Mesothelial cell of epicardium (in vitro differentiated cells): ENCODE measurements around the gene EML6. TPM values are rescaled to one million over a fixed set of nuclear protein-coding genes. Genes with fewer than 3 reads are reported as not detected.

Experiments
- DNase-seq, 2 experiments: peaks; one replicate each; pipeline ENCODE4 v3.0.0; 2021; ENCODE audit warnings: low spot score in 2 of 2; ENCODE audit not compliant: unreplicated experiment in 2 of 2
- H3K27ac Mint-ChIP-seq: 2 replicates; pipeline ENCODE4 v1.8.0; 2021; ENCODE audit warnings: mixed read lengths
- H3K27me3 Mint-ChIP-seq: 2 replicates; pipeline ENCODE4 v1.8.0; 2021; ENCODE audit warnings: low read depth, mixed read lengths
- H3K36me3 Mint-ChIP-seq: 2 replicates; pipeline ENCODE4 v1.8.0; 2021; ENCODE audit warnings: mixed read lengths
- H3K4me1 Mint-ChIP-seq: 2 replicates; pipeline ENCODE4 v1.8.0; 2021; ENCODE audit warnings: mixed read lengths
- H3K4me3 Mint-ChIP-seq: 2 replicates; pipeline ENCODE4 v1.8.0; 2021; ENCODE audit warnings: mild to moderate bottlenecking, moderate library complexity, mixed read lengths
- H3K9me3 Mint-ChIP-seq: 2 replicates; pipeline ENCODE4 v1.8.0; 2021; ENCODE audit warnings: mixed read lengths
- CTCF ChIP-seq: fragments of 200-600 bp; sonication (generic); IDR thresholded peaks from one replicate; pipeline ENCODE4 v1.5.0; 2021; ENCODE audit warnings: antibody characterized with exemption; ENCODE audit not compliant: unreplicated experiment
- total RNA-seq: library from RNA; stranded (reverse); gene quantifications from 3 replicates; pipeline ENCODE4 v1.2.1, GENCODE V29; 2021

The EML6 gene
- total RNA-seq, 1 donor from 2014 or later: 2.3 TPM

GRCh38 chr2:54864096-54864495 is 140.6 kb downstream of the EML6 start:
- Mint-ChIP-seq H3K27ac (no peak overlapping the region), H3K27me3 (no peaks in the 10 kb centered on the region), H3K4me3 (no peak overlapping the region), H3K4me1 (peaks cover 14% of the 10 kb centered on the region), H3K9me3 (peaks cover 5% of the 10 kb centered on the region), H3K36me3 (peaks cover 2% of the 10 kb centered on the region)
- TF ChIP-seq CTCF: no peak
- no peak for DNase-seq

GRCh38 chr2:54864727-54865126 is 141.3 kb downstream of the EML6 start:
- Mint-ChIP-seq H3K9me3 (peaks cover 5% of the 10 kb centered on the region), H3K27ac (no peak overlapping the region), H3K36me3 (peaks cover 2% of the 10 kb centered on the region), H3K4me1 (peaks cover 10% of the 10 kb centered on the region), H3K4me3 (no peak overlapping the region), H3K27me3 (no peaks in the 10 kb centered on the region)
- DNase-seq: no peak
- no peak for TF ChIP-seq CTCF

GRCh38 chr2:54866179-54866578 is 142.7 kb downstream of the EML6 start:
- peaks cover 10% of the 10 kb centered on the region for H3K4me1 Mint-ChIP-seq
- DNase-seq: no peak
- peaks cover 5% of the 10 kb centered on the region for H3K9me3 Mint-ChIP-seq

DNA sequence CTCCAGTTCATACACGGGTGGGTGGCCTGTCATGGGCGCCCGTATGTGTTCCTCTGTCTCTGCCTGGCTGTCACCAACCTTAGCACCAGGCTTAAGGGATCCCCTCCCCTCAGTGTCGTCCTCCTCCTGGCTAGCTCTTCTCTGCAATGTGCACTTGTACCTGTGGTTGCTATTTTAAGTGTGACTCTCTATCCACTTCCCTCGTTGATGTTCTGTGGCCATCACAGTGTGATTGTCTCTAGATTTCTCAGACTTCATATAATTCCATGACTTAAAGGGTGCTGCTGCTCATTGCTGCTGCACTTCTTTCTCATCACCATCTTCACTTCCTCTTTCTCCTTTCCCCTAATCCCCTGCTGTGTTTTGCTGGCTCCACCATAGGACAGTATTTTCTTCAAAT is 143.4 kb downstream of the EML6 start:
- no peak for DNase-seq
- TF ChIP-seq CTCF: no peak
- Mint-ChIP-seq H3K27me3 (no peaks in the 10 kb centered on the region), H3K4me3 (no peak overlapping the region), H3K4me1 (peaks cover 10% of the 10 kb centered on the region), H3K36me3 (no peaks in the 10 kb centered on the region), H3K27ac (no peak overlapping the region), H3K9me3 (peaks cover 5% of the 10 kb centered on the region)

More at GRCh38 chr2:54866179-54866578, 142.7 kb downstream of the EML6 start:
- no peak overlapping the region for H3K27ac Mint-ChIP-seq
- no peaks in the 10 kb centered on the region for H3K27me3 Mint-ChIP-seq
- peaks cover 2% of the 10 kb centered on the region for H3K36me3 Mint-ChIP-seq
- no peak for TF ChIP-seq CTCF
- no peak overlapping the region for H3K4me3 Mint-ChIP-seq

DNA sequence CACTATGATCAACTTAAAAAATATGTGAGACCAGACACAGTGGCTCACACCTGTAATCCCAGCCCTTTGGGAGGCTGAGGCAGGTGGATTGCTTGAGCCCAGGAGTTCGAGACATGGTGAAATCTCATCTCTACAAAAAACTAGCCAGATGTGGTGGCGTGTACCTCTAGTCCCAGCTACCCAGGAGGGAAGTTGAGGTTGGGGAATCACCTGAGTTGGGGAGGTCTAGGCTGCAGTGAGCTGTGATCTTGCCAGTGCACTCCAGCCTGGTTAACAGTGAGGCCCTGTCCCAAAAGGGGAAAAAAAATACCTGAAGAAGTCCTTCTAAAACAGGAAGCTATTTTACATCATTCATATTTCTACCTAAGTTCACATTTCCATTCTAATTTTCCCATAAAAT is 144.0 kb downstream of the EML6 start:
- H3K27ac Mint-ChIP-seq: no peak overlapping the region
- no peaks in the 10 kb centered on the region for H3K27me3 Mint-ChIP-seq
- no peaks in the 10 kb centered on the region for H3K36me3 Mint-ChIP-seq
- no peak for DNase-seq
- TF ChIP-seq CTCF: no peak
- H3K9me3 Mint-ChIP-seq: peaks cover 2% of the 10 kb centered on the region
- peaks cover 10% of the 10 kb centered on the region for H3K4me1 Mint-ChIP-seq
- no peak overlapping the region for H3K4me3 Mint-ChIP-seq
